ENCODE measurements around the gene SNX33. TPM values are rescaled to one million over a fixed set of nuclear protein-coding genes. Genes with fewer than 3 reads are reported as not detected.
"Not testable (repeated sequence)": the region's sequence is repeated elsewhere in the genome, so short reads cannot be mapped to it uniquely, and the experiment has no call there.

Gene SNX33
- total RNA-seq, 1 donor from 2014 or later: 25.6 TPM

GRCh38 chr15:75688278-75688557, 40.5 kb downstream of the SNX33 start:
- no peaks in the 10 kb centered on the region for H3K79me2 ChIP-seq (ENCODE audit: insufficient read depth, low read length)
- H3K9ac ChIP-seq (ENCODE audit: low read length): no peak overlapping the region
- no peak overlapping the region for H3K27ac ChIP-seq (ENCODE audit: low read depth, low read length)
- no peaks in the 10 kb centered on the region for H3K9me3 ChIP-seq (ENCODE audit: insufficient read depth, low read depth, low read length)
- no peak overlapping the region for H2AFZ ChIP-seq (ENCODE audit: low read depth, low read length)
- no peaks in the 10 kb centered on the region for H3K27me3 ChIP-seq (ENCODE audit: insufficient read depth, low read length)
- no peak overlapping the region for H3K4me3 ChIP-seq (ENCODE audit: insufficient read depth, low read depth, low read length)
- H3K4me3 Mint-ChIP-seq (ENCODE audit: unreplicated experiment): no peak overlapping the region
- no peak overlapping the region for H3K27ac Mint-ChIP-seq (ENCODE audit: unreplicated experiment)
- peaks cover 17% of the 10 kb centered on the region for H3K36me3 ChIP-seq (ENCODE audit: insufficient read depth, low read length)
- no peaks in the 10 kb centered on the region for H3K9me3 Mint-ChIP-seq (ENCODE audit: unreplicated experiment)
- TF ChIP-seq EZH2 (IDR thresholded peaks at IDR 0.05; ENCODE audit: insufficient read depth, low read length): no peak
- no peak for TF ChIP-seq CTCF (IDR thresholded peaks at IDR 0.05; ENCODE audit: insufficient read depth, low read depth, low read length)
- H3K4me2 ChIP-seq (ENCODE audit: low read length): no peak overlapping the region
- H3K4me1 ChIP-seq (ENCODE audit: insufficient read depth, low read length): peaks cover 2% of the 10 kb centered on the region
- FAIRE-seq (no peak), DNase-seq (ENCODE audit: low read depth) (no peak)
- H4K20me1 ChIP-seq (ENCODE audit: insufficient read depth, low read length): peaks cover 25% of the 10 kb centered on the region
- peaks cover 12% of the 10 kb centered on the region for H3K4me1 Mint-ChIP-seq (ENCODE audit: low read depth, unreplicated experiment)
- H3K36me3 Mint-ChIP-seq (ENCODE audit: low read depth, unreplicated experiment): peaks cover 15% of the 10 kb centered on the region
- H3K27me3 Mint-ChIP-seq (ENCODE audit: low read depth, unreplicated experiment): peaks cover 2% of the 10 kb centered on the region

GRCh38 chr15:75688831-75689230, 41.1 kb downstream of the SNX33 start:
- Mint-ChIP-seq H3K27me3 (ENCODE audit: low read depth, unreplicated experiment) (peaks cover 2% of the 10 kb centered on the region), H3K4me1 (ENCODE audit: low read depth, unreplicated experiment) (peaks cover 17% of the 10 kb centered on the region), H3K9me3 (ENCODE audit: unreplicated experiment) (no peaks in the 10 kb centered on the region), H3K36me3 (ENCODE audit: low read depth, unreplicated experiment) (peaks cover 15% of the 10 kb centered on the region), H3K4me3 (ENCODE audit: unreplicated experiment) (no peak overlapping the region), H3K27ac (ENCODE audit: unreplicated experiment) (no peak overlapping the region)
- TF ChIP-seq CTCF (IDR thresholded peaks at IDR 0.05; ENCODE audit: insufficient read depth, low read depth, low read length) (no peak), EZH2 (IDR thresholded peaks at IDR 0.05; ENCODE audit: insufficient read depth, low read length) (no peak)
- no peak overlapping the region for H3K9ac ChIP-seq (ENCODE audit: low read length)
- H2AFZ ChIP-seq (ENCODE audit: low read depth, low read length): no peak overlapping the region
- peaks cover 8% of the 10 kb centered on the region for H3K4me1 ChIP-seq (ENCODE audit: insufficient read depth, low read length)
- H3K79me2 ChIP-seq (ENCODE audit: insufficient read depth, low read length): no peaks in the 10 kb centered on the region
- no peaks in the 10 kb centered on the region for H3K27me3 ChIP-seq (ENCODE audit: insufficient read depth, low read length)
- H3K4me2 ChIP-seq (ENCODE audit: low read length): no peak overlapping the region
- FAIRE-seq (no peak), DNase-seq (ENCODE audit: low read depth) (no peak)
- H4K20me1 ChIP-seq (ENCODE audit: insufficient read depth, low read length): peaks cover 20% of the 10 kb centered on the region
- H3K27ac ChIP-seq (ENCODE audit: low read depth, low read length): no peak overlapping the region
- no peaks in the 10 kb centered on the region for H3K9me3 ChIP-seq (ENCODE audit: insufficient read depth, low read depth, low read length)
- no peak overlapping the region for H3K4me3 ChIP-seq (ENCODE audit: insufficient read depth, low read depth, low read length)
- H3K36me3 ChIP-seq (ENCODE audit: insufficient read depth, low read length): peaks cover 17% of the 10 kb centered on the region

GRCh38 chr15:75689429-75689828, 41.7 kb downstream of the SNX33 start:
- H3K4me1 ChIP-seq (ENCODE audit: insufficient read depth, low read length): peaks cover 14% of the 10 kb centered on the region
- H3K27ac ChIP-seq (ENCODE audit: low read depth, low read length); FAIRE-seq: not testable (repeated sequence)

GRCh38 chr15:75692311-75692710, 44.6 kb downstream of the SNX33 start:
- H4K20me1 ChIP-seq (ENCODE audit: insufficient read depth, low read length); H3K79me2 ChIP-seq (ENCODE audit: insufficient read depth, low read length); H3K27ac ChIP-seq (ENCODE audit: low read depth, low read length); FAIRE-seq; H3K9ac ChIP-seq (ENCODE audit: low read length); H3K9me3 ChIP-seq (ENCODE audit: insufficient read depth, low read depth, low read length); H2AFZ ChIP-seq (ENCODE audit: low read depth, low read length); H3K27me3 ChIP-seq (ENCODE audit: insufficient read depth, low read length); H3K9me3 Mint-ChIP-seq (ENCODE audit: unreplicated experiment); H3K4me3 ChIP-seq (ENCODE audit: insufficient read depth, low read depth, low read length); H3K36me3 Mint-ChIP-seq (ENCODE audit: low read depth, unreplicated experiment); H3K4me2 ChIP-seq (ENCODE audit: low read length); H3K27me3 Mint-ChIP-seq (ENCODE audit: low read depth, unreplicated experiment); DNase-seq (ENCODE audit: low read depth): not testable (repeated sequence)
- H3K4me3 Mint-ChIP-seq (ENCODE audit: unreplicated experiment): peak overlapping the region; percentile 77
- Histone ChIP-seq H3K36me3 (ENCODE audit: insufficient read depth, low read length) (peaks cover 12% of the 10 kb centered on the region), H3K4me1 (ENCODE audit: insufficient read depth, low read length) (peaks cover 37% of the 10 kb centered on the region)
- peak overlapping the region; percentile 85 for H3K27ac Mint-ChIP-seq (ENCODE audit: unreplicated experiment)
- peaks cover 42% of the 10 kb centered on the region for H3K4me1 Mint-ChIP-seq (ENCODE audit: low read depth, unreplicated experiment)

More at GRCh38 chr15:75689429-75689828, 41.7 kb downstream of the SNX33 start:
- not testable (repeated sequence) for H3K27me3 Mint-ChIP-seq (ENCODE audit: low read depth, unreplicated experiment); H3K4me3 ChIP-seq (ENCODE audit: insufficient read depth, low read depth, low read length); H3K9me3 Mint-ChIP-seq (ENCODE audit: unreplicated experiment); H3K9me3 ChIP-seq (ENCODE audit: insufficient read depth, low read depth, low read length); H3K79me2 ChIP-seq (ENCODE audit: insufficient read depth, low read length); H3K4me2 ChIP-seq (ENCODE audit: low read length); H3K4me3 Mint-ChIP-seq (ENCODE audit: unreplicated experiment); H2AFZ ChIP-seq (ENCODE audit: low read depth, low read length); DNase-seq (ENCODE audit: low read depth); H3K9ac ChIP-seq (ENCODE audit: low read length); H3K27ac Mint-ChIP-seq (ENCODE audit: unreplicated experiment); H3K27me3 ChIP-seq (ENCODE audit: insufficient read depth, low read length)
- Mint-ChIP-seq H3K4me1 (ENCODE audit: low read depth, unreplicated experiment) (peaks cover 23% of the 10 kb centered on the region), H3K36me3 (ENCODE audit: low read depth, unreplicated experiment) (peaks cover 15% of the 10 kb centered on the region)
- Histone ChIP-seq H3K36me3 (ENCODE audit: insufficient read depth, low read length) (peaks cover 13% of the 10 kb centered on the region), H4K20me1 (ENCODE audit: insufficient read depth, low read length) (peaks cover 17% of the 10 kb centered on the region)

GRCh38 chr15:75693028-75693427, 45.3 kb downstream of the SNX33 start:
- not testable (repeated sequence) for H3K79me2 ChIP-seq (ENCODE audit: insufficient read depth, low read length); H3K27me3 Mint-ChIP-seq (ENCODE audit: low read depth, unreplicated experiment); H3K9me3 ChIP-seq (ENCODE audit: insufficient read depth, low read depth, low read length); H3K4me3 ChIP-seq (ENCODE audit: insufficient read depth, low read depth, low read length); H3K36me3 Mint-ChIP-seq (ENCODE audit: low read depth, unreplicated experiment); FAIRE-seq; H3K27me3 ChIP-seq (ENCODE audit: insufficient read depth, low read length); H3K4me3 Mint-ChIP-seq (ENCODE audit: unreplicated experiment); H4K20me1 ChIP-seq (ENCODE audit: insufficient read depth, low read length); H3K9me3 Mint-ChIP-seq (ENCODE audit: unreplicated experiment); H2AFZ ChIP-seq (ENCODE audit: low read depth, low read length); DNase-seq (ENCODE audit: low read depth)
- Histone ChIP-seq H3K9ac (ENCODE audit: low read length) (peak overlapping the region; percentile 70), H3K36me3 (ENCODE audit: insufficient read depth, low read length) (peaks cover 11% of the 10 kb centered on the region), H3K4me2 (ENCODE audit: low read length) (peak overlapping the region; percentile 77), H3K27ac (ENCODE audit: low read depth, low read length) (peak overlapping the region; percentile 86), H3K4me1 (ENCODE audit: insufficient read depth, low read length) (peaks cover 42% of the 10 kb centered on the region)
- Mint-ChIP-seq H3K4me1 (ENCODE audit: low read depth, unreplicated experiment) (peaks cover 47% of the 10 kb centered on the region), H3K27ac (ENCODE audit: unreplicated experiment) (peak overlapping the region; percentile 79)

Measured in astrocyte (in vitro differentiated cells and primary cell).